ENCODE results near the gene GMCL2. TPM values are rescaled to one million over a fixed set of nuclear protein-coding genes. Genes with fewer than 3 reads are reported as not detected.

The GMCL2 gene
- total and polyA plus RNA-seq, 2 donors from 2014 or later: not detected

DNA sequence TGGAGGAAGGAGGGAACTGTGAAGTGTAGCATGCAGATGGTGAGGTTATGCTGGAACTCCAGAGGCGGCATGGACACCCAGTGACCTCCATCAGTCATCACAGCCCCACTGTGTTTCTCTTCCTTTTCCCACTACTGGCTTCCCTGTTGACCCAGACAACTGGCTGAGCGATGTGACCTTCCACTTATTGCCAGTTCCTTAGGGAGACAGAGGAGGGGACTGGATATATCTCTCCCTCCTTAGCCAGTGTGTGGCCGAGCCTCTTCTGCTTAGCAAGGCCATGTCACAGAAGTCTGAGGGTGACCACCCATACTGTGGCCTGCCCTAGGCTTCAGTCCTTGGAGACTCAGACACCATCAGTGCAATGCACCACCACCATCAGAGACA is 48.4 kb upstream of the GMCL2 start:
- DNase-seq: peak in 1 of 5 donors; percentile 31
- H3K4me1 ChIP-seq (ENCODE audit: control insufficient read depth in 2 of 3, insufficient read depth in 2 of 3, low read depth in 1 of 3, low read length in 3 of 3): peaks cover 0 to 44% (median 16%) of the 10 kb centered on the region in 3 donors

GRCh38 chr5:178234750-178235587 is 47.8 kb upstream of the GMCL2 start:
- intact Hi-C loops (cut with DNase I): no loop called here
- no peaks in the 10 kb centered on the region for H3K9me3 ChIP-seq (ENCODE audit: control insufficient read depth in 2 of 3, insufficient read depth in 1 of 3, low read length in 3 of 3)
- TF ChIP-seq, protein P1, sequence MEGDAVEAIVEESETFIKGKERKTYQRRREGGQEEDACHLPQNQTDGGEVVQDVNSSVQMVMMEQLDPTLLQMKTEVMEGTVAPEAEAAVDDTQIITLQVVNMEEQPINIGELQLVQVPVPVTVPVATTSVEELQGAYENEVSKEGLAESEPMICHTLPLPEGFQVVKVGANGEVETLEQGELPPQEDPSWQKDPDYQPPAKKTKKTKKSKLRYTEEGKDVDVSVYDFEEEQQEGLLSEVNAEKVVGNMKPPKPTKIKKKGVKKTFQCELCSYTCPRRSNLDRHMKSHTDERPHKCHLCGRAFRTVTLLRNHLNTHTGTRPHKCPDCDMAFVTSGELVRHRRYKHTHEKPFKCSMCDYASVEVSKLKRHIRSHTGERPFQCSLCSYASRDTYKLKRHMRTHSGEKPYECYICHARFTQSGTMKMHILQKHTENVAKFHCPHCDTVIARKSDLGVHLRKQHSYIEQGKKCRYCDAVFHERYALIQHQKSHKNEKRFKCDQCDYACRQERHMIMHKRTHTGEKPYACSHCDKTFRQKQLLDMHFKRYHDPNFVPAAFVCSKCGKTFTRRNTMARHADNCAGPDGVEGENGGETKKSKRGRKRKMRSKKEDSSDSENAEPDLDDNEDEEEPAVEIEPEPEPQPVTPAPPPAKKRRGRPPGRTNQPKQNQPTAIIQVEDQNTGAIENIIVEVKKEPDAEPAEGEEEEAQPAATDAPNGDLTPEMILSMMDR (IDR thresholded peaks at IDR 0.05; ENCODE audit: borderline replicate concordance, extremely low read depth, insufficient read depth): peak; percentile 74
- peaks cover 0 to 4% (median 0%) of the 10 kb centered on the region in 3 donors for H3K36me3 ChIP-seq (ENCODE audit: control insufficient read depth in 2 of 3, insufficient read depth in 3 of 3, low read length in 3 of 3)
- no peak overlapping the region for H3K9ac ChIP-seq (ENCODE audit: low read length in 3 of 3)
- no peak overlapping the region for H3K27ac ChIP-seq (ENCODE audit: low read depth in 2 of 2, low read length in 2 of 2)
- peaks cover 0 to 44% (median 18%) of the 10 kb centered on the region in 3 donors for H3K4me1 ChIP-seq (ENCODE audit: control insufficient read depth in 2 of 3, insufficient read depth in 2 of 3, low read depth in 1 of 3, low read length in 3 of 3)
- DNase-seq (peak; percentile 81 to 87 (median 84)), FAIRE-seq (no peak)
- H3K27me3 ChIP-seq (ENCODE audit: control insufficient read depth, insufficient read depth, low read length): no peaks in the 10 kb centered on the region
- H3K4me3 ChIP-seq (ENCODE audit: low read length in 3 of 3): no peak overlapping the region

More for the DNA sequence above, 48.4 kb upstream of the GMCL2 start:
- no peak overlapping the region for H3K9ac ChIP-seq (ENCODE audit: low read length in 3 of 3)
- H3K9me3 ChIP-seq (ENCODE audit: control insufficient read depth in 2 of 3, insufficient read depth in 1 of 3, low read length in 3 of 3): no peaks in the 10 kb centered on the region
- H3K27ac ChIP-seq (ENCODE audit: low read depth in 2 of 2, low read length in 2 of 2): no peak overlapping the region
- no peak for FAIRE-seq
- H3K4me3 ChIP-seq (ENCODE audit: low read length in 3 of 3): no peak overlapping the region
- no peaks in the 10 kb centered on the region for H3K27me3 ChIP-seq (ENCODE audit: control insufficient read depth, insufficient read depth, low read length)
- intact Hi-C loops (cut with DNase I): no loop called here
- H3K36me3 ChIP-seq (ENCODE audit: control insufficient read depth in 2 of 3, insufficient read depth in 3 of 3, low read length in 3 of 3): peaks cover 0 to 4% (median 0%) of the 10 kb centered on the region in 3 donors
- TF ChIP-seq, protein P1 (IDR thresholded peaks at IDR 0.05; ENCODE audit: borderline replicate concordance, extremely low read depth, insufficient read depth): no peak

DNA sequence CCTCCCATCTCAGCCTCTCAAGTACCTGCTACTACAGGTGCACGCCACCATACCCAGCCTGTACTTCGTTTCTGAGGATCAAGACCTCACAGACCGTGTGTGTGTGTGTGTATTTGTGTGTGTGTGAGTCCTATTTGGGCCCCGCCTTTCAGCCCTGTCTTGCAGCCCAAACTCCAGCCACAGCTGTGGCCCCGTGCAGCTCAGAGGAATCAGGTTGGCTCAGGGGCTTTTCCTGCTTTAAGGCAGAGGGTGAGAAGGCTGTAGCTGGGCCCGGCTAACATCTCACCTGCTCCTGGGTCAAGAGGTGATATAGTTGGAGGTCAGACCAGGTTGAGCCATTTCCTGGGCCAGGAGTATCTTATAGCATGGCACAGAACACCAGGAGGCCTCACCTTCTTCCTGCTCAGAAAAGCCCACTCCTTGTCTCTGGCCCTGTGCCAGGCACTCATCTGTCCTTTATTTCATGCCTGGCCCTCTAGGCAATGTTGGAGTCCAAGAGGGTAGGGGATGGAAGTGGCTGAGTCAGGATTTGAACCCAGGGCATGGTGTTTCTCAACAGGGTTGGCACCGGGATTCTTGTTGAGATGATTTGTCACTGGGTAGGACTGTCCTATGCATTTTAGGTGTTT is 47.1 kb upstream of the GMCL2 start:
- Histone ChIP-seq H3K27me3 (ENCODE audit: control insufficient read depth, insufficient read depth, low read length) (no peaks in the 10 kb centered on the region), H3K4me1 (ENCODE audit: control insufficient read depth in 2 of 3, insufficient read depth in 2 of 3, low read depth in 1 of 3, low read length in 3 of 3) (peaks cover 0 to 47% (median 18%) of the 10 kb centered on the region in 3 donors), H3K27ac (ENCODE audit: low read depth in 2 of 2, low read length in 2 of 2) (no peak overlapping the region), H3K36me3 (ENCODE audit: control insufficient read depth in 2 of 3, insufficient read depth in 3 of 3, low read length in 3 of 3) (peaks cover 0 to 10% (median 0%) of the 10 kb centered on the region in 3 donors), H3K9me3 (ENCODE audit: control insufficient read depth in 2 of 3, insufficient read depth in 1 of 3, low read length in 3 of 3) (no peaks in the 10 kb centered on the region), H3K4me3 (ENCODE audit: low read length in 3 of 3) (no peak overlapping the region), H3K9ac (ENCODE audit: low read length in 3 of 3) (no peak overlapping the region)
- intact Hi-C loops (cut with DNase I): no loop called here
- FAIRE-seq (no peak), DNase-seq (peak in 1 of 5 donors; percentile 37)
- TF ChIP-seq, protein P1 (IDR thresholded peaks at IDR 0.05; ENCODE audit: borderline replicate concordance, extremely low read depth, insufficient read depth): no peak
